SU-DHL-6 (cell line): ENCODE measurements around the gene MAP2K2.
A peak's percentile ranks its signal among the peaks of the same experiment; 100 is the strongest.

Source experiments
- H2AFZ ChIP-seq: fragments of 200-600 bp; sonication (generic); 2 replicates; pipeline ENCODE4 v1.6.1; 2014; ENCODE audit warnings: low read depth, mild to moderate bottlenecking, moderate library complexity, mixed read lengths, antibody characterized with exemption, low read length; ENCODE audit not compliant: severe bottlenecking
- H3F3A ChIP-seq: fragments of 200-600 bp; shearing (Covaris generic); 2 replicates; pipeline ENCODE4 v1.6.0; 2016; ENCODE audit warnings: antibody characterized with exemption, mild to moderate bottlenecking; ENCODE audit not compliant: insufficient read depth
- H3K27ac ChIP-seq: fragments of 200-600 bp; sonication (generic); 2 replicates; pipeline ENCODE4 v1.5.1; 2016; ENCODE audit warnings: low read depth, mild to moderate bottlenecking, low read length, moderate library complexity, mixed read lengths
- H3K27me3 ChIP-seq: fragments of 200-600 bp; sonication (generic), shearing (Covaris generic); 2 replicates; pipeline ENCODE4 v1.6.0; 2014; ENCODE audit warnings: mild to moderate bottlenecking, low read length
- H3K36me3 ChIP-seq: fragments of 200-600 bp; sonication (generic); 2 replicates; pipeline ENCODE4 v1.6.1; 2014; ENCODE audit warnings: mild to moderate bottlenecking, low read length, mixed read lengths
- H3K4me2 ChIP-seq: fragments of 300-600, 200-600 bp; shearing (Covaris generic), sonication (generic); 2 replicates; pipeline ENCODE4 v1.6.0; 2014; ENCODE audit warnings: low read length, low read depth, mild to moderate bottlenecking; ENCODE audit not compliant: poor library complexity, severe bottlenecking
- H3K4me3 ChIP-seq: fragments of 200-600 bp; sonication (generic); 2 replicates; pipeline ENCODE4 v1.5.1; 2014; ENCODE audit warnings: antibody characterized with exemption, low read length, mild to moderate bottlenecking, mixed read lengths; ENCODE audit not compliant: insufficient read depth, poor library complexity, severe bottlenecking
- H3K79me2 ChIP-seq: fragments of 200-600 bp; sonication (generic); 2 replicates; pipeline ENCODE4 v1.6.1; 2014; ENCODE audit warnings: mild to moderate bottlenecking, low read length, moderate library complexity; ENCODE audit not compliant: insufficient read depth
- H3K9ac ChIP-seq: fragments of 200-600 bp; sonication (generic); 2 replicates; pipeline ENCODE4 v1.7.0; 2014; ENCODE audit warnings: mild to moderate bottlenecking, low read length
- H3K9me2 ChIP-seq: fragments of 200-600 bp; sonication (generic); replicated peaks from 2 replicates; pipeline ENCODE4 v1.6.1; 2014; ENCODE audit warnings: low read length; ENCODE audit not compliant: insufficient read depth
- H3K9me3 ChIP-seq: fragments of 200-600 bp; sonication (generic); 2 replicates; pipeline ENCODE4 v1.6.1; 2014; ENCODE audit warnings: low read length, mixed read lengths; ENCODE audit not compliant: insufficient read depth
- H4K20me1 ChIP-seq: fragments of 200-600 bp; sonication (generic); 2 replicates; pipeline ENCODE4 v1.6.1; 2014; ENCODE audit warnings: low read depth, mild to moderate bottlenecking, antibody characterized with exemption, low read length, moderate library complexity, mixed read lengths
- EZH2phosphoT487 ChIP-seq: fragments of 200-600 bp; sonication (generic), shearing (Covaris generic); conservative IDR thresholded peaks from 2 replicates; pipeline ENCODE4 v1.6.1; 2018; ENCODE audit warnings: mild to moderate bottlenecking, antibody characterized with exemption, low read length, moderate library complexity, mixed read lengths
- TF ChIP-seq, protein P1 (sequence below): fragments of 200-600 bp; sonication (generic); IDR thresholded peaks from one replicate; pipeline ENCODE4 v1.5.1; 2017; ENCODE audit warnings: antibody characterized with exemption, mild to moderate bottlenecking, low read length, moderate library complexity; ENCODE audit not compliant: insufficient read depth, poor library complexity, severe bottlenecking

Gene MAP2K2

DNA sequence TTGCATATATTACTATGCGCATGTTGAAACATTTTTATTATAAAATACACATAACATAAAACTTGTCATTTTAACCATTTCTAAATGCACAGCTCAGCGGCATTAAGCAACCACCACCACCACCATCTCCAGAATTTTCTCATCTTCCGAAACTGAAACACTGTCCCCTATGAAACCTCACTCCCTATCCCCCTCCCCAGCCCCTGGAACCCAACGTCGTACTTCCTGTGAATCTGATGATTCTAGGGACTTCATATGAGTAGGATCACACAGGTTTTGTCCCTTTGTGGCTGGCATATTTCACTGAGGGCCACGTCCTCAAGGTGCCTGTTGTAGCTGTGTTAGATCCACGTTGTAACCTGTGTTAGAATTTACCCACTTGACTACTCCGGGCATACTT lies 716 bp upstream of the MAP2K2 start:
- TF ChIP-seq, protein P1, sequence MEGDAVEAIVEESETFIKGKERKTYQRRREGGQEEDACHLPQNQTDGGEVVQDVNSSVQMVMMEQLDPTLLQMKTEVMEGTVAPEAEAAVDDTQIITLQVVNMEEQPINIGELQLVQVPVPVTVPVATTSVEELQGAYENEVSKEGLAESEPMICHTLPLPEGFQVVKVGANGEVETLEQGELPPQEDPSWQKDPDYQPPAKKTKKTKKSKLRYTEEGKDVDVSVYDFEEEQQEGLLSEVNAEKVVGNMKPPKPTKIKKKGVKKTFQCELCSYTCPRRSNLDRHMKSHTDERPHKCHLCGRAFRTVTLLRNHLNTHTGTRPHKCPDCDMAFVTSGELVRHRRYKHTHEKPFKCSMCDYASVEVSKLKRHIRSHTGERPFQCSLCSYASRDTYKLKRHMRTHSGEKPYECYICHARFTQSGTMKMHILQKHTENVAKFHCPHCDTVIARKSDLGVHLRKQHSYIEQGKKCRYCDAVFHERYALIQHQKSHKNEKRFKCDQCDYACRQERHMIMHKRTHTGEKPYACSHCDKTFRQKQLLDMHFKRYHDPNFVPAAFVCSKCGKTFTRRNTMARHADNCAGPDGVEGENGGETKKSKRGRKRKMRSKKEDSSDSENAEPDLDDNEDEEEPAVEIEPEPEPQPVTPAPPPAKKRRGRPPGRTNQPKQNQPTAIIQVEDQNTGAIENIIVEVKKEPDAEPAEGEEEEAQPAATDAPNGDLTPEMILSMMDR: no peak
- TF ChIP-seq EZH2phosphoT487: no peak
- Histone ChIP-seq H3F3A (no peaks in the 10 kb centered on the region), H3K9me3 (no peaks in the 10 kb centered on the region), H3K4me3 (peak overlapping the region; percentile 99), H3K9me2 (no peaks in the 10 kb centered on the region), H3K27me3 (no peaks in the 10 kb centered on the region), H3K9ac (peak overlapping the region; percentile 71), H3K27ac (no peak overlapping the region), H3K4me2 (peak overlapping the region; percentile 79), H3K79me2 (peaks cover 21% of the 10 kb centered on the region), H4K20me1 (no peaks in the 10 kb centered on the region; the same call in 1 of the 2 replicates), H2AFZ (peak overlapping the region; percentile 72), H3K36me3 (no peaks in the 10 kb centered on the region)

- Histone ChIP-seq H3K9ac (peak overlapping the region; percentile 96), H3K27ac (no peak overlapping the region), H3K9me3 (no peaks in the 10 kb centered on the region), H3F3A (no peaks in the 10 kb centered on the region), H4K20me1 (no peaks in the 10 kb centered on the region; the same call in 1 of the 2 replicates), H3K27me3 (no peaks in the 10 kb centered on the region), H3K79me2 (peaks cover 32% of the 10 kb centered on the region), H3K9me2 (no peaks in the 10 kb centered on the region), H3K4me2 (peak overlapping the region; percentile 99), H3K4me3 (peak overlapping the region; percentile 99), H3K36me3 (no peaks in the 10 kb centered on the region), H2AFZ (no peak overlapping the region)
- TF ChIP-seq, protein P1: no peak
- no peak for TF ChIP-seq EZH2phosphoT487
Observed at GRCh38 chr19:4122480-4122879, 1.4 kb downstream of the MAP2K2 start.

DNA sequence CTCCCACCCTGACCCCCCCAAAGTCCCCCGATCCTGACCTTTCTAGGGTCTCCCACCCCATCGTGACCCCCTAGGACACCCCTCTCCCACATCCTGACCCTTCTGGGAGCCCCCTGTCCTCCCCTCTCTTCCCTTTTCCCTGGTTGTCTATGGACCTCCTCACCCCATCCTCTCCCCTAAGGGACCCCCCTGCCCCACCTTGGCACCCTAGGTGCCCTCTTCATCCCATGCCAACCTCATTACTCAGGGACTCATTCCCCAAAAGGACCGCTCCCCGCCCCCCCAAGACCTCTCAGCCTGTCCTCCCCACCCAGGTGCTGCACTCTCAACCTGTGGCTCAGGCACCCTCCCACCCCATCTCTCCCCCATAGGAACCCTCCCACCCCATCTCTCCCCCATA lies 2.1 kb downstream of the MAP2K2 start:
- H3K79me2 ChIP-seq: peaks cover 32% of the 10 kb centered on the region
- H3K4me2 ChIP-seq: no peak overlapping the region
- H3K9ac ChIP-seq: no peak overlapping the region

More for the DNA sequence above, 2.1 kb downstream of the MAP2K2 start:
- Histone ChIP-seq H2AFZ (no peak overlapping the region), H3K4me3 (no peak overlapping the region), H4K20me1 (no peaks in the 10 kb centered on the region; the same call in 1 of the 2 replicates), H3K9me2 (no peaks in the 10 kb centered on the region), H3K9me3 (no peaks in the 10 kb centered on the region), H3K36me3 (no peaks in the 10 kb centered on the region), H3K27ac (no peak overlapping the region), H3F3A (no peaks in the 10 kb centered on the region), H3K27me3 (no peaks in the 10 kb centered on the region)
- no peak for TF ChIP-seq EZH2phosphoT487
- TF ChIP-seq, protein P1: no peak
